ENCODE measurements around the gene ATN1. TPM values are rescaled to one million over a fixed set of nuclear protein-coding genes. Genes with fewer than 3 reads are reported as not detected.

Gene ATN1
- total and polyA plus RNA-seq, 9 of the 15 experiments (the other 6 are each of a cell fraction or from before 2014, with no cell fraction given): 0.15 to 49.8 (median 2.7) TPM

DNA sequence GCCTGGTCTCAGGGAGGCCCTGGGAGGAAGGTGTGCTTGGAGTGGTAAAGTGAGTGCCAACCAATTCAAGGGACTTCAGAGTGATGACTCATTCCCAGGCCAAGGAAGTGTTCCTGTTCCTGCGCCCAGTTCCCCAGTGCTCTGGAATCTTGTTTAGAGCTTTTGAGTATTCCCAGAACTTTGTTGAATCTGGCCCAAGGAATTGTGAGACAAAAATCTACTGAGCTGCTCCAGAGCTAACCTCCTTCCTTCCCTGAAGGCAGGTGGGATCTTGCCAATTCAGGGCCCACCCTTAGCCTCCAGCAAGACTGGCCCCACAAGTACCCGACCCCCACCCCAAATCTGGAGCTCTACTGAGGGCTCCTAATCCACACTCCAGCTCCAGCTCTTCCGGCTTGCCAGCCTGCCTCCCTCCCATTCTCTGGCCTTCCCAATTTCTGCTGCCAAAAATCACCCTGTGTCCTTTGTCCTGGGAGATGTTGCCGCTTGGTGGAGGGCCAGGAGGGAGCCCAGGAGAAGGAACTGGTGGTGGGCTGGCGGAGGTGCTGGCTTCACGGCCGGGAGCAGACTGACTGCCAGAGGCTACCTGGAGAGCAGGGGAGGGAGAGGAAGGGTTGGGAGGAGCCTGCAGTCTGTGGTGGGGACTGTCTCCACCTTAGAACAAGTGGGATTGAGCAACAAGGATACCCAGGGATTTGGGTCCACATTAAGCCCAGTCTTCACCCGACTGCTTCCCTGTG is 2.0 kb upstream of the ATN1 start:
- DNase-seq (ENCODE audit: extremely low read depth in 1 of 4, low spot score in 3 of 4) (no peak), FAIRE-seq (peak; percentile 55), ATAC-seq (no peak)
- H2AFZ ChIP-seq (ENCODE audit: low read depth, low read length): peak overlapping the region; percentile 57; the same call in 1 of the 2 replicates
- H3K4me3 ChIP-seq: no peak overlapping the region
- WGBS (ENCODE audit: insufficient coverage, low coverage, missing lambda C conversion rate): 44% methylated on average over 6 of the region's 8 CpGs
- POLR2A ChIA-PET: interaction anchor here (0.6 to 4.0 kb wide), 17 partner anchors 9 to 258 kb away, joined by 3 to 29 read pairs (median 4); partner anchors contain the start of genes C12orf57, RNU7-1 and SPSB2
- in situ Hi-C loops (cut with MboI) (no loop called here), intact Hi-C loops (cut with micrococcal nuclease) (loop anchor here (2.0 to 5.0 kb wide), 2 partner anchors 19 to 117 kb away; partner anchors contain the start of gene C12orf57)
- peaks cover 28% of the 10 kb centered on the region for H3K79me2 ChIP-seq (ENCODE audit: control insufficient read depth, insufficient read depth, low read length)
- H3K9ac ChIP-seq (ENCODE audit: insufficient read depth in 1 of 2, low read depth in 2 of 2, low read length in 2 of 2): peak overlapping the region in 1 of 2 experiments; percentile 81; a peak in 2 of 4 replicates
- BruUV-seq (replicated peaks): no TSS peak
- peak; percentile 35; the same call in 1 of the 2 replicates for TF ChIP-seq TOE1 (IDR thresholded peaks at IDR 0.05; ENCODE audit: borderline replicate concordance)
- TF ChIP-seq TOE1 (CRISPR knock-in tag; IDR thresholded peaks at IDR 0.05; ENCODE audit: borderline replicate concordance, low read depth): no peak
- TF ChIP-seq NEUROD1 (IDR thresholded peaks at IDR 0.05; ENCODE audit: borderline replicate concordance, low read depth, low read length, partially characterized antibody): peak; percentile 60
- TF ChIP-seq JUND (IDR thresholded peaks at IDR 0.05; ENCODE audit: borderline replicate concordance, low read depth, low read length): no peak
- TF ChIP-seq JUND (tag; IDR thresholded peaks at IDR 0.05; ENCODE audit: borderline replicate concordance, low read depth, low read length): no peak
- TF ChIP-seq, protein P1, sequence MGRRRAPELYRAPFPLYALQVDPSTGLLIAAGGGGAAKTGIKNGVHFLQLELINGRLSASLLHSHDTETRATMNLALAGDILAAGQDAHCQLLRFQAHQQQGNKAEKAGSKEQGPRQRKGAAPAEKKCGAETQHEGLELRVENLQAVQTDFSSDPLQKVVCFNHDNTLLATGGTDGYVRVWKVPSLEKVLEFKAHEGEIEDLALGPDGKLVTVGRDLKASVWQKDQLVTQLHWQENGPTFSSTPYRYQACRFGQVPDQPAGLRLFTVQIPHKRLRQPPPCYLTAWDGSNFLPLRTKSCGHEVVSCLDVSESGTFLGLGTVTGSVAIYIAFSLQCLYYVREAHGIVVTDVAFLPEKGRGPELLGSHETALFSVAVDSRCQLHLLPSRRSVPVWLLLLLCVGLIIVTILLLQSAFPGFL (CRISPR knock-in tag; IDR thresholded peaks at IDR 0.05): 0 out of 2 replicates have a peak, but pooled peaks have one; percentile 48
- TF ChIP-seq ZBTB7A (IDR thresholded peaks at IDR 0.05; ENCODE audit: borderline replicate concordance, control insufficient read depth, low read depth, low read length): 0 out of 2 replicates have a peak, but pooled peaks have one; percentile 22
- CTCF ChIA-PET (ENCODE audit: low intra/inter-chr PET ratio): no interaction called here
- H3K4me2 ChIP-seq (ENCODE audit: insufficient read depth, low read length): no peak overlapping the region; the same call in 1 of the 2 replicates
- H3K9me3 ChIP-seq (replicated peaks; ENCODE audit: control insufficient read depth, insufficient read depth, low read depth, low read length): no peaks in the 10 kb centered on the region
- peak overlapping the region; percentile 39; the same call in 2 of the 3 replicates for H3K27ac ChIP-seq (ENCODE audit: extremely low read depth, low read depth, low read length)
- peaks cover 4% of the 10 kb centered on the region for H3K9me1 ChIP-seq (ENCODE audit: control insufficient read depth, insufficient read depth, low read length)
- H4K20me1 ChIP-seq (replicated peaks; ENCODE audit: control insufficient read depth, insufficient read depth, low read length): no peaks in the 10 kb centered on the region
- H3K27me3 ChIP-seq (ENCODE audit: control insufficient read depth in 2 of 2, insufficient read depth in 2 of 2, low read length in 2 of 2): no peaks in the 10 kb centered on the region
- peaks cover 31 to 40% of the 10 kb centered on the region in 2 experiments; a peak in 4 of 5 replicates for H3K4me1 ChIP-seq (replicated peaks in 1 of 2; ENCODE audit: control insufficient read depth in 2 of 2, insufficient read depth in 2 of 2, low read length in 2 of 2)
- H3K36me3 ChIP-seq (ENCODE audit: control insufficient read depth, insufficient read depth, low read length): peaks cover 9% of the 10 kb centered on the region; the same call in 1 of the 3 replicates

Data from K562 (cell line).